Activated T-cell treated with anti-CD3 and anti-CD28 coated beads for 1 hour (primary cell): ENCODE data around the gene SHOC2.

ENCODE experiments used
- DNase-seq: peaks from one replicate; pipeline ENCODE4 v3.0.0-alpha.2; 2020; ENCODE audit warnings: low read depth

Gene SHOC2

DNA sequence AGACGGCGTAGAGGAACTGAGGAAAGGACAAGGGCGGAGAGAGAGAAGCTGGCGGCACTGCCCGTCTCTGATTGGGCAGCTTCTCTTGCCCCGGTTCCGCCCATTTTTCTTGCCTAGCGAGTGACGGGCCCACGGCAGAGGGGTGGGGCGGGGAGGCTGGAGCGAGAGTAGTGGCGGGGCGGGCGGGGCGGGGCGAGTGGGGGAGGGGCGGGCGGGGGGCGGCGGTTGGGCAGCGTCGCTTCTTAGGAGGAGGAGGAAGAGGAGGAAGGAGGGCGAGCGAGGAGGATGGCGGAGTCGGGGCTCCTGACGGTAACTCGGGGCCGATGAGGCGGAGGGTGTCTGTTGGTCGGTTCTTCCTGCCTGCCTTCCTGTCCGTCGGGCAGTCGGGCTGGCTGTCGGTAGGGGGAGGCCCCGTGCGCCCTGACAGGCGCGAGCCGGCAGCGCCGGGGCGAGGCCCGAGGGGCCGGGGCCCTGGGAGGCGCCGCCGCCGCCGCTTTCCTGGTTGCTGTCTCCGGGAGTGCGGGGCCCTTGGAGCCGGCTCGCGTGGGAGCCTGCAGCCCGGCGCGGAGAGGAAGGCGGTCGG, at the start of gene SHOC2:
TSS of gene SHOC2 (plus strand) at position 256 of the 583 bp plus-strand sequence. CDS start 44,755 bp downstream, outside the sequence.
- DNase-seq = peak; percentile 93

DNA sequence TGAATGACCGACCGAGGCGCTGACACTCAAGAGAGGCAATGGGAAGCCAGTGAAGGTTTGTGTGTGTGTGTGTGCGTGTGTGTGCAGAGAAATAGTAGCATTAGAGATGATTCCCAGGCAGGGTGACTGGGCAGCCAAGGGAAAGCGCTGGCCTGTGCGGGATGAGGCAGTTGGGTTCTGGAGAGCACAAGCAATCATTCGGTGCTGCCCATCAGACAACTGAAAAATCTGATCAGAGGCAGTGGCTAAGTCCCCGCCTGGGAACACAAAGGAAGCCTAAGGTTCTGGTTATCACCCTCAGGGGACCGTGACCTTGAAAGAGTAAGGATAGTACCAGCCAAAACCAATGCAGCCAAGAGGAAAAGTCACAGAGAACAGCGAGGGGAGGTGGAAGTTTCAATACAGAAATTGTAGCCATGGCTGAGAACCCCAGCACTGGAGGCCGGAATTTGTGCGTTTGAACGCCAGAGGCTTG, 48.5 kb upstream of the SHOC2 start:
- DNase-seq = no peak

DNA sequence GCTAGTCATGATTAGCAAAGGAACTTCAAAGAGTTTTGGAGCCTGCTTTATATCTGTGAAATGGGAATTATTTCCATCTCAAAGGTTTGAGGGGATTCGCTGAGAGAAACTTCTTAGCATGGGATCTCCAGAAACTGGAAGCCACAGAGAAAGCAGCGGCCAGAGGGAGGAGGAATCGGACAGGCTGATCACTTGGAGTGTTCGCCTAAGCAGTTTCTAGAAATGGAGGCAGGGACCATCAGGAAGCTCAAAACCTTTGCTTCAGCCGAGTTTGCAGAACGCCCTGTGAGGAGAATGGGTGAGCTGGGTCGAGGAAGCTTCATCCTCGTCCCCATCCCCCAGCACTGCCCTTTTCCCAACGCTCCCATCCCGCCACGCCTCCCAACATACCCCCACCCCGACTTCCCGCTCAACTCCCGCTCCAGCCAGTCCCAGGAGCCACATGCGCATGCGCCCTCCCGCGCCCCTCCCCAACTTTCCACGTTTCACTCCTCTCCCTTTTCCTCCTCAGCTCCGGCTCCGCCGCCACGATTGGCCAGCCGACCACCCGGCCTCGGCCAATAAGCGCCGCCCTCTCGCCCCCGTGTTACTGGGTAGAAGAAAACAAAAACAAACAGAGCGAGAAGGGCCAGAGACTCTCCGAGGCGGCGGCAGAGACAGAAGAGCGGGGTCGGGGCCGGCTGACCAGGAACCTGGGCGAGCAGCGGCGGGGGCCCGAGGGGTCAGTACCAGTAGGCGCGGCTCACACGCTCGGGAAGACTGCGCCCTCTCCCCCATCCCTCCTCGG, 47.9 kb upstream of the SHOC2 start, which contains the start of gene PDCD4:
TSS of gene PDCD4 (plus strand) at position 631 of the 787 bp plus-strand sequence. CDS start 4,100 bp downstream, outside the sequence.
- DNase-seq = peak; percentile 86

DNA sequence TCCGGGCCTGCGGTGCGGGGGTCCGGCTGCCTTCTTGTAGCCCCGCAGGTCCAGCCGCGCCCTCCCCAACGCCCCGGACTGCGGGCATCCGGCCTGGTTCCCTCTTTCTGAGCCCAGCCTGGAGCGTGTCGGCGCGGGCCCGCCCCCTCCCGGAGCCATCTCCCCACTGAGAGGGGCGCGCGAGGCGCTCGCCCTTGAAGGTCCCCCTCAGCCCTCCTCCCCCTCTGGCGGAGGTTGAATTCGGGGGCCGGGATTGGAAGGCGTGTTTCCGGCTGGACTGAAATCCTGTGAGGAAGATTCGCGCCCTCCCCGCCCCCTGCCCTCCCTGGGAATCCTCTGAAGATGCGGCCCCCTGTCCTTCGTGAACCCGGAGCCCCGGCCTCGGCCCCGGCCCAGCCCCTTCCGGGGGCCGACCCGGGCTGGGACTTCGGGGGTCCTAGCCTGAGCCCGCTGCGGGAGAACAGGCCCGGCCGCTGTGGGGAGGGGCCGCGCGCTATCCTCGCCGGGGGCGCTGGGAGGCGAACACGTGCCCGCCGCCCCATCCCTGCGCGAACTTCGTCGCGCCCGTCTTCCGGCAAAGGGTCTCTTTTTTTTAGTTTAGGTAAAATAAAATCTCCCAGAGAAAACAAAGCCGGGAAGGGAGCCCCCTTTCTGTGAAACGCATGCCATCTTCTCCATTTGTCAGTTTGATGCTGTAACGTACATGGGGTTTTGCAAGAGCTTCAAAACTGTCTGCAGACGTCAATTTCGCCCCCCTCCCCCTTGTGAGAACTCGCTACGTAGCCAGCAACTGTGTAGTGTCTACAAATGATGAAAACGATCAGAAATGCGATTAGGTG, 47.0 kb upstream of the SHOC2 start:
- DNase-seq = peak; percentile 67

DNA sequence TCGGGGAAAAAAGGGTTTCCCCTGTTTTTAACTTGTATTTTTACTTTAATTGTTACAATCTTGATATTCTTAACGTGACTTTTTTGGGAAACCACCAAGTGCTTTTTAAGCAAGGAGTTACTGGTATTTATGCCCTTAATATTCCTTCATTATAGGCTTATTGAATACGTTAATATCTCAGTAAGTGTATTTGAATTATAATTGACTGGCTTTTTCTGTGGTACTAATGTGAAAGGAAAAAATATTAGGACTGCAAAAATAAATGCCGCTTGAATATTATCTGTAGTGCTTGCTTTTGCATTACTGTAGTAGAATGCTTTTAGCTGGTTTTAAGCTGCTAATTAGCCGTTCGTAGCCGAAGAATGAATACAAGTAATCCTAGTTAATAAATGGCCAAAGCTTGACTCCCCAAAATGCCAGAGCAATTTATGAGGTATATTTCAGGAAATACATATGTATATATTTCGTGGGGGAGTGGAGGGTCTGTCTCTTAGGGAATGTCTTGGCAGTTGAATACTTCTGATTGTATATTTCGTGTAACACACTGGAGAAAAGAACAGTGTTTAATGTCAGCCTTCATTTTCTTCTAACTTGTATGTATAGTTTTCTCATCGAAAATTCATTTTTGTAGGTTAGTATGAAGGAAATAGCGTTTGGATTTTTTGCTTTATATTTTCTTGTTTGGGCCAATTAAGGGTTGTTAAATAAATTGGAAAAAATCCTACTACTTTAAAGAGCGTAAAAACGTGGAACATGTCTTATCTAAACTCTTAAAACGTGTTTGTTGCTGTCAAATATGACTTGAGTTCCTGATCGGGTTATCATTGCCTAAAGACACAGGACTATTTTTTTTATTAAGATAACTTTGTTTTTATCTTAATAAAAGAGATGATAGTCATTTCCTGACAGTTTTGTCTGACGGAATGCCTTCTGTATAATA, 46.1 kb upstream of the SHOC2 start:
- DNase-seq = no peak

DNA sequence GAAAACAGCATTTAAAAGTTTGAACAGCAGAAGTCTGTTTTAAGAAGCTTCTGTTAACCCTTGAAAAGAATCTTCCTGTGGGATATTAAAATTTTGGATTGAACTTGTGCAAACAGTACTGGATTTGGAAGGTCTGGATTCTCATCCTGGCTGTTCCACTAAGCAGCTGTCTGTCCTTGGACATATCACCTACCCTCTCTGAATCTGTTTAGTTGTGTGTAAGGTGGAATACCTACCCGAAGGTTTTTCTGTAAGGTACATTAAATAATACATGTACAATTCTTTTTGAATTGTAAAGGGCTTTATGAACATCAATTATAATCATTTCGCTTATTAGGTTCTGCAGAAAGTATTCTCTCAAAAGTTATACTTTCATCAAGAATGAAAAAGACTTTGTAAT, 45.5 kb upstream of the SHOC2 start:
- DNase-seq = no peak

DNA sequence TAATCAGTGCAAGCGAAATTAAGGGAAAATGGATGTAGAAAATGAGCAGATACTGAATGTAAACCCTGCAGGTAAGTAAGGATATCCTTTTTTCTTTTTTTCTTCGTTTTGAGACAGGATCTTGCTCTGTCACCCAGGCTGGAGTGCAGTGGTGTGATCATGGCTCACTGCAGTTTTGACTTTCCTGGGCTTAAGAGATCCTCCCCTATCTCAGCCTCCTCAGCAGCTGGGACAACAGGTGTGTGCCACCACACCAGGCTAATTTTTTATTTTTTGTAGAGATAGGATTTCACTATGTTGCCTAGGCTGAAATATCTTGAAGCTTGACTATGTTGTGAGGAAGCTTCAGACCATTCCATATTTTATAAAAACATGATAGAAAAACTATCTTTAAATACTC, 43.4 kb upstream of the SHOC2 start:
- DNase-seq = no peak

DNA sequence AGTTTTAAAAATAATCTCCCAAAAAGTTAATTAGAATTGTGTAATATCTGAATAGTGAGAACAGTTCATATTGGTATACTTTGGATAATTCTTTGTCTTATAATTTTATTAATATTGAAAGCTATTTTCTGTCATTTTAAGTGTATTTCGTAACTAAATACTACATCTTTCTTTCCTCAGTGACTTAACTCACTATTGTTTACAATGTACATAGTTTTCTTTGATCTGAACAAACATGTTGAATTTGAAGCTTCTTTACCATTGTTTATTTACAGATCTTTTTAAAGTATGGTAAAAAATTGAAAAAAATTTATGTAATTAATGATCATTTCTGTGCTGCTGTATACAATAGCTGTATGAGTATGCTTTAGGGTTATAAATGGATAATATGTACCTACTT, 42.6 kb upstream of the SHOC2 start:
- no peak for DNase-seq

DNA sequence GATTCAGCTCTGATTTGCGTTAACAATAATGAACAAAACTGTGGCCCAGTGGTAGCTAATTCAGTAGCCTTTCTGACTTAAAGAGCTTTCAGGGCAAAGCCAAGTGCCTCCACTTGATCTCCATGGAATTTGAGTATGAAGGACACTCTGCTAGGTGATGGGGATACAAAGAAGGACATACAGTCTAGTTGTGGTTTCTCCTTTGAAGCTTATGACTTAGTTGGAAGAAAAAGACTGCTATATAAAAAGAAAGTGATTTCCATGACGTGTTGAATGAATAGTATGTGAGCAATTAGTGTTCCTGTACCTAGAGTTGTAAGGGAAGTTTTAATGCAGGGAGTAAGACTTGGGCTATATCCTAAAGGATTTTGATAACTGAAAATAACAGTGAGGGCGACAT, 39.4 kb upstream of the SHOC2 start:
- DNase-seq = no peak

DNA sequence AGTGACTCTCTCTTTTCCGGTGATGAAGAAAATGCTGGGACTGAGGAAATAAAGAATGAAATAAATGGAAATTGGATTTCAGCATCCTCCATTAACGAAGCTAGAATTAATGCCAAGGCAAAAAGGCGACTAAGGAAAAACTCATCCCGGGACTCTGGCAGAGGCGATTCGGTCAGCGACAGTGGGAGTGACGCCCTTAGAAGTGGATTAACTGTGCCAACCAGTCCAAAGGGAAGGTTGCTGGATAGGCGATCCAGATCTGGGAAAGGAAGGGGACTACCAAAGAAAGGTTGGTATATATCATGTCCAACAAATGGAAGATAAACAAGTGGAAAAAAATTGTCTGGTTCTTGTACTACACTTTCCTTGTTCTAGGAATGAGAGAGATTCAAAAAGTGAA, 38.2 kb upstream of the SHOC2 start:
- no peak for DNase-seq

DNA sequence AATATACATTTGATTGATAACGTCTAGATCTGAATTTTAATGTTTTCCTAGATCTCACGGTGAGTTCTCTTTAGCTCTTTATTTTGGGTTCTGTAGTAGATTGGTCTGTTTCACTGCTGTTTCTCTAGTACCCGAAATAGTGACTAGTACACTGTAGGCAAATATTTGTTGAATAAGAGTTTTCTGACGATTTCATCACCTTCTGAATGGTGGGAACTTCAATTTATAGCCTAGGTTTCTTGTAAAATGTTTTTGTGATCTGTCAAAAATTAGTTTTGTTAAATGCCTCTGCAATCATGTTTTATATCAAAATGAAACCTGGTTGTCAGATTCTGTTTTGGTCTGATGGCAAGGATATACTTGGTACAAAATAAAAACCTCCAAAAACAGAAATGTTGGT, 37.5 kb upstream of the SHOC2 start:
- DNase-seq = no peak

DNA sequence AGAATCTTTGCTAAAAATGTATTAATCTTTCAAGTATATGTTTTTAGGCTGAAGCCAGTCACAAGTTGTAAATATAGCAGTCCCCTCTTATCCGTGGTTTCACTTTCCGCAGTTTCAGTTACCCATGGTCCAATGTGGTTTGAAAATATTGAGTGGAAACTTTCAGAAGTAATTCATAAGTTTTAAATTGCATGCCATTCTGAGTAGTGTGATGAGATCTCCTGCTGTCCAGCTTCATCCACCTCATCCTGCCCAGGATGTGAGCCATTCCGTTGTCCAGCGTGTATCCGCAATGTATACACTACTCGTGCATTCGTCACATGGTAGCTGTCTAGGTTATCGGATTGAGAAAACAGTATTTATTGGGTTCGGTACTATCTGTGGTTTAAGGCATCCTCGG, 35.5 kb upstream of the SHOC2 start:
- no peak for DNase-seq

DNA sequence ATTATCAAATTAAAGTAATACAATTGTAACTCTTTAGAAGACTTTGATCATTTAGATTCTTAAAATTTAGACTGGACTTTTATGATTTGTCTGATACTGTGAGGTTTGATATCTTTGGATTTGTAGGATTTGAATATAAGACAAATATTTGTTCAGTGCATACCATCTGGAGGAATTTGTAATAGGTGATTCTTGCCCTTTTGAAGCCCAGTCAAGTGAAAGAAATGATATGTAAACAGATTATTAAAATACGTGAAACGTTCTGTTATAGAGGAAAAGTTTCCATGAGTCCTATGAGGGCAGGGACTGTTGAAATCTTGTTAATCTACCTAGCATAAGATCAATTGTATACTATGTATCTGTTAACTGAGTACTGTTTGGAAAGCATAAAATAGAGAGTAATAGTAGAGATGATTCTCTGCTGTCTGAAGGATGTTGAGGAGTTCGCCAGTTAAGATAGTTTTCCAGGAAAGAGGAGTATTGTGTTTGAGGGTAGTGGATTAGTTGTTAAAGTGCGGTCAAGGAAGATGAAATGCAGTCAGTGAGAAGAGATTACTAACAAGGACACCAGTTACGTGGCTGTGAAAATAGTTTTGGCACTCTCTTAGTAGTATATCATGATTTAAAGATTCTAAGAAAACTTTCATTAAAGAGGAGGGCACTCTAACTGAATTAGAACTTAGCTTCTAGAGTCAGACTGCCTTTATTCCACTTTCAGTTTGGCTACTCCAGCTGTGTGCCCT, 33.3 kb upstream of the SHOC2 start:
- DNase-seq = no peak

DNA sequence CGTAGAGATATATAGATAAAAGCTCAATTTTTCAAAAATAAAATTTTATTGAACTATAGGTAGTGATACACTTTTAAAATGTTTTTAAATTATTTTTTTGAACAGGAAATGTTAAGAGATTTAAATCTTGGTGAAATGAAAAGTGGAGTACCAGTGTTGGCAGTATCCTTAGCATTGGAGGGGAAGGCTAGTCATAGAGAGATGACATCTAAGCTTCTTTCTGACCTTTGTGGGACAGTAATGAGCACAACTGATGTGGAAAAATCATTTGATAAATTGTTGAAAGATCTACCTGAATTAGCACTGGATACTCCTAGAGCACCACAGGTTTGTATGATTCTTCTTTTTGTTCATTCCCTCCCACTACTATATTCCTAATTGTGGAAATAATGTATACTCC, 31.8 kb upstream of the SHOC2 start:
- DNase-seq = no peak

DNA sequence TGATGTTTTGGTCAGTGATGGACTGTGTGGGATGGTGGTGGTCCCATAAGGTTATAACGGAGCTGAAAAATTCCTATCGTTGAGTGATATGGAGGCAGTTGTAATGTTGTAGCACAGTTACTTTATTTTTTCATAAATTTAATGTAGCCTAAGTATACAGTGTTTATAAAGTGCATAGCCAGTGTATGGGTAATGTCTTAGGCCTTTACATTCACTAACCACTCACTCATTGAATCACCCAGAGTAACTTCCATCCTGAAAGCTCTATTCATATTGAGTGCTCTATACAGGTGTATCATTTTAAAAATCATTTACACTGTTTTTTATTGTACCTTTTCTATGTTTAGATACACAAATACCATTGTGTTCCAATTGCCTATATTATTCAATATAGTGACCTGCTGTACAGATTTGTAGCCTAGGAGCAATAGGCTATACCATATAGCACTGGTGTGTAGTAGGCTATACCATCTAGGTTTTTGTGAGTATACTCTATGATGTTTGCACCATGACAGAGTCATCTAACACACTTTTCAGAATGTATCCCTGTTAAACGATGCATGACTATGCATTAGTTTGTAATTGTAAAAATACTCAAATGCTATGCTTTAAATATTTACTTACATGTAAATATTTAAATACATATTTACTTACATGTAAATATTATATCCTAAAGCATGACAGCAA, 26.7 kb upstream of the SHOC2 start:
- no peak for DNase-seq

DNA sequence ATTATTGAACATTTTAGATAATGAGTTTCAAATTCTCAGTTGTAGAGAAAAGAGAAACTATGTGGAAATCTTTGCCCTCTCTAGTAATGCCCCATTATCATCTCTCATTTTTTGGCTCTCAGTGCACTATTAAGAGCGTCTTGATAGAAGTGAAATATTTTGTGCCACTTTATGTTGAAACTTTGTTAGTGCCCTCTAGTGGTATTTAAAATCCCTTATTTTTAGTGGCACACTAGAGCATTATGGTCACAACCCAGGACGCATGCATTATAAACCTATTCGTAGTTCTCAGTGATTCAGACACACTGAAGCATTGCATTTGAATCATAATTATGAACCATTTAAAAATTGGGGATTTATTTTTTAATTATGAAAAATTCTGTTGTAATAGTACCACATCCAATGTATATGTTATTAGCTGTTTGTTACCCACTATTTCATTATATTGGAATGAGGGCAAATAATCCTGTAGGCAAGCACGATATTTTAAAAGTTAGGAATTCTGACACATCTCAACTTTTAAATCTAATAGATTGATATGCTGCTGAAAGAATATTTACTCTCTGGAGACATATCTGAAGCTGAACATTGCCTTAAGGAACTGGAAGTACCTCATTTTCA, 25.7 kb upstream of the SHOC2 start:
- no peak for DNase-seq

DNA sequence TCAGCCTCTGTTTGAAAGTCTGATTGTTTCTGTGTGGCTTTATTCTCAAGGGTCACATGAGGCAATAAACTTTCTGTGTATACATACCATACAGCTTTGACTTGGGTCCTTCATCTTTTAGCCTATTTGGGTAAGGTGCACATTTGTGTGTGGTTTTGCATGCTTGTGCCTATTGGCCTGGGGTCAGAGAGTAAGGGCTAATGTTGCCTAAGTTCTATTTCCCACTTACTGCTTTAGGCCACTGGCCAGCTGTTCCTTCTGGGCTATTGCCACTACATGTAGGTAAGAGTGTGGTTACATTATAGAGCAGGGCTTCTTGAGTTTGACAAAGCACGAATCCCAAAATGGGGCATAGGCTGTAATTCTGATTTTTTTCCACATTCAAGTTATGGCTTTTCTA, 22.2 kb upstream of the SHOC2 start:
- no peak for DNase-seq

DNA sequence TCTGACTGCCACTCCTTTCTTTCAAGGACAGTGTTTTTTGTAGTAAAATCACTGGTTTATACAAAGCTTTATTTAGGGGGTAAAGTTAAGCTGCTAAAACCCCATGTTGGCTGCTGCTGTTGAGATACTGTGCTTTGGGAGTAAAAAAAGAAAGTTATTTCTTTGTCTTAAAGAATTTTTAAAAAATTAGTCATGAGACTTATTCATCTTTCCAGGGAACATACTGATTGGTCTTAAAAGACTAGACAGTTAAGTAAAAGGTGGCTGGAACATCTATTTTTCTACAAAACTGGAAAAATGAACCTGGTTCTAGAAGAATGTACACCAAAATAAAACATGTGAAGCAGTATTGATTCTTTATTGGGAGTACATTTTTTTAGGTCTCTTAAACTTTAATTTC, 21.0 kb upstream of the SHOC2 start:
- no peak for DNase-seq

DNA sequence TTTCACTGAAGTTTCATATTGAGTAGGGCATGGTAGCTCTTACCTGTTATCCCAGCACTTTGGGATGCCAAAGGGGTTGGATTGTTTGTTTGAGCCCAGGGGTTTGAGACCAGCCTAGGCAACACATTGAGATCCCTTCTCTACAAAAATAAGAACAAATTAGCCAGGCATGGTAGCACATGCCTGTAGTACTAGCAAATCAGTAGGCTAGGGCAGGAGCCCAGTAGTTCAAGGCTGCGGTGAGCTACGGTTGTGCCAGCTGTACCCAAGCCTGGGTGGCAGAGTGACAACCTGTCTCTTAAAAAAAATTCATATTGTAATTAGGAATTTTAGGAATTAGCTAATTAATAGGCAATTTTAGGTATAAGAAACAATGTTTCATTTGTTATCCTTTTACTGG, 18.4 kb upstream of the SHOC2 start:
- DNase-seq = no peak
